Measurements from ENCODE around the gene ARMH3.

The ARMH3 gene, protein sequence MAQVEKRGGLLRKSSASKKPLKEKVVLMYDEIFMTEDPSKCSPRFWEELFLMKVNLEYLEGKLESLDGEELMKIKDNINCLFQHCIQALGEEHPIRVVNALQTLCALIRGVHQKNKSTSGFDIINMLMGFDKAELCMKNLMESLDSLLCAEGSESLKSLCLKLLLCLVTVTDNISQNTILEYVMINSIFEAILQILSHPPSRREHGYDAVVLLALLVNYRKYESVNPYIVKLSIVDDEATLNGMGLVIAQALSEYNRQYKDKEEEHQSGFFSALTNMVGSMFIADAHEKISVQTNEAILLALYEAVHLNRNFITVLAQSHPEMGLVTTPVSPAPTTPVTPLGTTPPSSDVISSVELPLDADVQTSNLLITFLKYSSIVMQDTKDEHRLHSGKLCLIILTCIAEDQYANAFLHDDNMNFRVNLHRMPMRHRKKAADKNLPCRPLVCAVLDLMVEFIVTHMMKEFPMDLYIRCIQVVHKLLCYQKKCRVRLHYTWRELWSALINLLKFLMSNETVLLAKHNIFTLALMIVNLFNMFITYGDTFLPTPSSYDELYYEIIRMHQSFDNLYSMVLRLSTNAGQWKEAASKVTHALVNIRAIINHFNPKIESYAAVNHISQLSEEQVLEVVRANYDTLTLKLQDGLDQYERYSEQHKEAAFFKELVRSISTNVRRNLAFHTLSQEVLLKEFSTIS

DNA sequence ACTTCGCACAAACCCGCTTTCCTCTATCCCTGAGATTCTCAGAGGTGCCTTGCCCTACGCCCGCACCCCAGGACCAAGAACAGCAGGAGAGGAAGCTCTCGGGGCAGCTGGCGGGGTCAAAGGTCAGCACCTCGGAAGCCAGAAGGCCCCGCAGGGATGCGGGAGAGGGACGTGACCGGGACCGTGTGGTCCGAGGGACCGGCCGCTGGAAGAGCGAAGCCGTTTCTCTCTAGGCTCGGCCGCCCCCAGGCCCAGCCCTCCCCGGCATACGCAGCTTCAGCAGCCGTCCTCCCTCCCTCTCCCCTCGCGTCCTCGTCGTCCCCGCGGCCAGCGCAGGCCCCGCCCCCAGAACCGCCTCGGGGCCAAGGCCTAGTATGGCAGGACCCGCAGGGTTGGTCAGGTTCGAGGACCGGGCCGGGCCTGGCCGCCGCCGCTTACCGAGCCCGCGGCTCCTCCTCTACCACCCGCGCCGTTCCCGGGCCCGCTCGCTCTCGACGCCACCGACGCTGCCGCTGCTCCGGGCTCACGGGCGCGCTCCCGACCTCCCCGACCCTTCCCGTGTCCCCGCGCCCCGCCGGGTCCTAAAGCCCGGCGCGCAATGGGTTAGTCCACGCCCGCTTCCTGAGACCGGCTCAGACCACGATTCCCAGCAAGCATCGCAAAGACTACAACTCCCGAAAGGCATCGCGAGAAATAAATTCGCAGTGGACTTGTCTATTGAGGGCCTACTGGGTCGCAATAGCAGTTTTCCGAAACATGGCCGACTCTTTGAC is at the start of gene ARMH3:
Gene ARMH3 (minus strand): TSS at position 527 of the 773 bp plus-strand sequence. CDS start 16,059 bp downstream, outside the sequence.
- DNase-seq: peak; percentile 98

DNA sequence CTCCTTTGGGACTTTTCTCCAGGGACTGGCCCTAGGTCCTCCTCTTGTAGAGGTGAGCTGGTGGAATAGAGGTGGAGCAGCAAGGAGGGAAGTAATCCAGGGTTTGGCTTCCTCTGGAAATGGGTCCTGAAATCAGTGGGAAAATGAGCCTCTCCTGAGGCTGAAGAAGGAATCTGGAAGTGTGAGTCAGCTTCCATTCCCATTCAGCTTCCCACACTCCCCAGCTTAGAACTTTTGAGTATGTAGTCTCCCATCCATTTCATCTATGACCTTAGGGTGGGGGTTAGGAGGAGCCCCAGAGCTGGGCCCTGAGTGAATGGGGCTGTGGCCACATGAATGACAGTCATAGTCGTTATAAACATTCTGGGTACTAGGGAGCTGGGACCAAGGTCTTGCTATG is 46.4 kb upstream of the ARMH3 start:
- DNase-seq: no peak

DNA sequence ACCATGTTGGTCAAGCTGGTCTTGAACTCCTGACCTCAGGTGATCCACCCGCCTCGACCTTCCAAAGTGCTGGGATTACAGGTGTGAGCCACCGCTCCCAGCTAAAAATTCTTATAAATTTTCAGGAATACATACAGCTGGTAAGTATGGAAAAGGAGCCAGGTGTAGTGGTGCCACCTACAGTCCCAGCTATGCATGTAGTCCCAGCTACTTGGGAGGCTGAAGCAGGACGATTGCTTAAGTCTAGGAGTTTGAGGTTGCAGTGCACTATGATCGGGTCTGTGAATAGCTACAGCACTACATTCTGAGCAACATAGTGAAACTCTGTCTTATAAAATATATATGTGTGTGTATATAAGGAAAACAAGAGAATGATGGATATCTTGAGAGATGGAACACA is 45.2 kb upstream of the ARMH3 start:
- no peak for DNase-seq

DNA sequence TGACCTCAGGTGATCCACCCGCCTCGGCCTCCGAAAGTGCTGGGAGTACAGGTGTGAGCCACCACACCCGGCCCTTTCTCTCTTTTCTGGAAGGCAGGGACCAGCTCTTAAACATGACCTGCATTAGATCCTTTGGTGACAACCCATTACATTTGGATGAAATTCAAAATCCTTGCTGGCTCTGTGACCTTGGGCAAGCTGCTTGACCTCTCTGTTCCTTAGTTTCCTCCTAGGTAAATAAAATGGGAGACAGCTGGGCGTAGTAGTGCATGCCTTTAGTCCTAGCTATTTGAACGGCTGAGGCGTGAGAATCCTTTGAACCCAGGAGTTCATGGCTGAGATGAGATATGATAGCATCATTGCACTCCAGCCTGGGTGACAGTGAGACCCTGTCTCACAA is 40.5 kb upstream of the ARMH3 start:
- DNase-seq: no peak

DNA sequence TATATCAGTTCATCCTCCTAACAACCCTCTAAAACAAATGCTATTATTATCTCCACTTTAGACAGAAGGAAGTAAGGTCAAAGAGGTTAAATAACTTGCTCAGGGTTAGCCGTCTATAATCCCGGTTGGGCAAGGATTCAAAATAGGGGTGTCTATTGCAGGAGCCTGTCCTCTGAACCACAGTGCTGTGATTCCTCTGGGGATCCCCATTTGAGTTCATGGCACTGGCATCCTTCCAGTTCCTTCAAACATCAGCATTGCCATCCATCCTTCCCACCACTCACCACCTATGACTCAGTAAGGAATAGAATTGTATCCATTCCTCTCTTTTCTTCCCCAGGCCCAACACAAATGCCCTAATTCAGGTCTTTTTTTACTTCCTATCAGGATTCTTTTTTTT is 34.8 kb upstream of the ARMH3 start:
- peak; percentile 51 for DNase-seq

DNA sequence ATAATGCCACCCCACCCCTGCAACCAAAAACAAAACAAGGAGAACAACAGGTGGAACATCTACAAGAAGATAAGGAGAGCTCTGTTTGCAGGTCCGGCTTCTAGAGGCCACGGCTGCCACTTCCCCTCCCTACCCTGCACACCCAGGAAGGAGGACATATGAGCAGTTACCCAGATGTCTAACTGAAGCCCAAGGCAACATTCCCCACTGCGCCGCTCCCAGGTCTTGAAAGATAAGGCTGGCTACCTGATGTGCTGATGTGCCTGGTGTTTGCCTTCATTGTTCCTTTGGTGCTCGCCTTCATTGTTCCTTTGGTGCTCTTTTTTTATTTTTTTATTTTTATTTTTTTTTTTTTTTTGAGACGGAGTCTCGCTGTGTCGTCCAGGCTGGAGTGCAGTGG is 30.2 kb upstream of the ARMH3 start:
- no peak for DNase-seq

DNA sequence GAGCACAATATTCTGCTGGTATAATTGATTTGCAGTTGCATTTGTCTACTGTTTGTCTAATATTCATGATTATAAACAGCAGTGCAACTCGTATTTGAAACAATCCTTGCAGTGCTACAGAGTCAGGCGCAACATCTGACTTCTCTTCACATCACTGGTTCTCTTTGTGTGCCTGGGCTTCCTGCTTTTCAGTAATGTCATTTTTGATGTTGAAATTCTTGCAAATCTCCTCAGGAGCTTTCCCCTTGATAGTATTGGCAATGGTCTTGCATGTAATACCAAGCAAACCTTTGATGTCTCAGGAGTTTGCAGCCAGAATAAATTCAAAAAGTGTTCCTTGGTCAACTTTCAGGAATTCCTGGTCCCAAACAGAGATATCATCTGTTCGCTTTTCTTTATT is 29.4 kb upstream of the ARMH3 start:
- no peak for DNase-seq

DNA sequence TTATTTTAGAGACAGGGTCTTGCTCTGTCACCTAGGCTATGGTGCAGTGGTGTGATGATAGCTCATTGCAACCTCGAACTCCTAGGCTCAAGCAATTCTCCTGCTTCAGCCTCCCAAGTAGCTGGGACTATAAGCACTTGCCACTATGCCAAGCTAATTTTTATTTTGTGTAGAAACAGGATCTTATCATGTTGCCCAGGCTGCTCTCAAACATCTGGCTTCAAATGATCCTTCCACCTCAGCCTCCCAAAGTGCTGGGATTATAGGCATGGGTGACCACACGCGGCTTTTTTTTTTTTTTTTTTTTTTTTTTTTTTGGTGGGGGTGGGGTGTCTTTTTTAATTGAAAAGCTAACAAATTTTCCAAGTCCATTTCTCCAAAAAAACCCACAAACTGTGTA is 27.6 kb upstream of the ARMH3 start:
- no peak for DNase-seq

DNA sequence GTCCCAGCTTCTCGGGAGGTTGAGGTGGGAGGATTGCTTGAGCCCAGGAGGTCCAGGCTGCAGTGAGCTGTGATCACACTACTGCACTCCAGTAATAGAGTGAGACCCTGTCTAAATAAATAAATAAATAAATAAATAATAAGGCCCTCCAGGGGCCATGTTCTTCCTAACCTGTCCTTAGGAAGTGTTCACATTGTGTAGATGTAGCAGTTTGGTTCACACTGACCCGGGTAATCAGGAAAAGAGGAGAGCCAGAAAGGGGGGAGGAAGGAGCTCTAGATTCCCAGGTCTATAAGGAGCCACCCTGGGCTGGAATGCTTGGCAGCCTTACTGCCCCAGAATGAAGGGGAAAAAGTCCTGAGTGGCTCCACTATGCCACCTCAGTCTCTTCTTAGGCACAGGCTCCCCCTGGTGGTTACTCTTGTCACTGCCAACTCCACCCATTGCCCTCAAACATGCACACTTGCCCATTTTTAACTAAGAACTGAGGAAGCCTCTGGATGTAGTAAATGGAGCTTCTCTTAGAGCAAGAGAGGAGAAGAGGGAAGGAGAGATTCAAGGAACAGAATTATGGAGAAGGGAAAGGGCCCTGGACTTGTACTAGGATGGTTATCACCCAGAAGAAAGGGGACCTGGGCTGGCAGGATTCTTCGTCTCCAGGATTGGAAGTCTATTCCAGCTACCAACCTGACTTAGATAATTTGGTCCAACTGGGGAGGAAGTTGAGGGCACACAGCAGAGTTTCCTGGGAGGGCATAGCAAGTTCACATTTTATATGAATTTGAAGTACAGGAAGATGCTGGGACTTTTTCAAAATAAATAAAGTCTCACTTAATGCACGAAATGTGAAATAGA is 16.9 kb upstream of the ARMH3 start:
- peak; percentile 61 for DNase-seq

DNA sequence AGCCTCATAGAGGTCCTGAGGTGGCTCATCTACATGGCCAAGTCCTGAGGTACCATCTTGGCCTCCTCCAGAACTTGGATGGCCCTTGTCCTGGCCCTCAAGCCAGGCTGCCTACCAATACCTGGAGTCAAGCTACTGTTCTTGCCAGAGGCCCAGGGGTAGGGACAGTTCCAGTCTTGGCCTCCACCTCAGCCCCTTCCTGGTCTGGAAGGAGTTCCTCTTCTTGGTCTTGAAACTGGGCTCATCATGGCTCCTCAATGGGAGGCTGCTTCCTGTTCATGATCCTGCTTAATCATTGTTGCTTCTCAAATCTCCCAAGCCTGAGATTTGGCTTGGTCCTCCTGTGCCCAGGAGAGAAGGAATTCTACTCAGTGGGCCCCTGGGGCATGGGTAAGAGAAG is 13.1 kb upstream of the ARMH3 start:
- DNase-seq: no peak

DNA sequence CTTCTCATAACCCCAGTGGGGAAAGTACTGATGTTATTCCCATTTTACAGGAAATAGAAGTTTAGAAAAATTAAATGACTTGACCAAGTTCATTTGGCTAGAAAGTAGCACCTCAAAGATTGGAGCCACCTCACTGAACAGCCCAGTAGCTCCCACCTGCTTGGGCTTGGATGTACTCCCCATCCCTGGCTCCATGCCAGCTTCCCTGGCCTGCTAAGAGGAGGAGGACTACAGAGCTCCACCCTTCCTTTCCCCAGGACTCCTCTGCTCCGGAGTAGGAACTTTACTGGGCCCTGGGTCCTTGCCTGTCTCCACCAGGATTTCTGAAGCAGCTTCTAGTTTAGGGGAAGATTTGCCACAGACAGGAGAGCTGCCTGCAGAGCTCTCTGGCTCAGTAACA is 12.2 kb upstream of the ARMH3 start:
- DNase-seq: peak; percentile 27

DNA sequence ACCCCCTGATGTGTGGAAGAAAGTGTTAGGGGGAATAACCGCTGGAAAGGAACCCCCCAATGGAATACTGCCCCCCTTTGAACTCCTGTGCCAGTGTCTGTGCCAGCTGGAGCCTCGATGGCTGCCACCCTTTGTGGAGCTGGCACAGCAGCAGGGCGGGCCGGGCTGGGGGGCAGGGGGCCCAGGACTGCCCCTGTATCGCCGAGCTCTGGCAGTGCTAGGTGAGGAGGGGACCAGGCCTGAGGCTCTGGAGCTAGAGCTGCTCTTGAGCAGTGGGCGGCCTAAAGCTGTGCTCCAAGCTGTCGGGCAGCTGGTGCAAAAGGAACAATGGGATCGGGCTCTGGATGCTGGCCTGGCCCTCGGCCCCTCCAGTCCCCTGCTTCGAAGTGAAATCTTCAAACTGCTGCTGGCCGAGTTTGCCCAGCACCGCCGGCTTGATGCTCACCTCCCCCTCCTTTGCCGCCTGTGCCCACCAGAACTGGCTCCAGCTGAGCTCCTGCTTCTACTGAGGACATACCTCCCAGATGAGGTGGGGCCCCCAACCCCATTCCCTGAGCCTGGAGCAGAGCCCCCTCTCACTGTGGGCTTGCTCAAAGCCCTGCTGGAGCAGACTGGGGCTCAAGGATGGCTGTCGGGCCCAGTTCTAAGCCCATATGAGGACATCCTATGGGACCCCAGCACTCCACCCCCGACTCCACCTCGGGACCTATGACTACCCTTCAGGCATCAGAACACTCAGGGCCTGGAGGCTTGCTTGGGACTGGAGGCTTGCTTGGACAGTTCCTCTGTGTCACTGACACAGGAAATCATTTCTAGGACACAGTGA is 11.3 kb upstream of the ARMH3 start:
- no peak for DNase-seq

DNA sequence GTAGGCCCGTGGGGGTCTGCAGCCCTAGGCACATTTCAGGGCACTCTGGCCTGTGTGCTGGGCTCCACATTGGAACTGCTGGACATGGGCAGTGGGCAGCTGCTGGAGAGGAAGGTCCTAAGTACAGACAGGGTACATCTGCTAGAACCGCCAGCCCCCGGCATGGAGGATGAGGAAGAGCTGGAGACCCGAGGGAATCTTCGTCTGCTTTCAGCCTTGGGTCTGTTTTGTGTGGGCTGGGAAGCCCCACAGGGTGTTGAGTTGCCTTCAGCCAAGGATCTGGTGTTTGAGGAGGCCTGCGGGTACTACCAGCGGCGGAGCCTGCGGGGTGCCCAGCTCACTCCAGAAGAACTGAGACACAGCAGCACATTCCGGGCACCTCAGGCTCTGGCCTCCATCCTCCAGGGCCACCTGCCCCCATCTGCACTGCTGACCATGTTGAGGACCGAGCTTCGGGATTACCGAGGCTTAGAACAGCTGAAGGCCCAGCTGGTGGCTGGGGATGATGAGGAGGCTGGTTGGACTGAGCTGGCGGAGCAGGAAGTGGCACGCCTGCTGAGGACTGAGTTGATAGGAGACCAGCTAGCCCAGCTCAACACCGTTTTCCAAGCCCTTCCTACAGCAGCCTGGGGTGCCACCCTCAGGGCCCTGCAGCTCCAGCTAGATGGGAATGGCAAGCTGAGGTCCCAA is 10.6 kb upstream of the ARMH3 start:
- DNase-seq: no peak

DNA sequence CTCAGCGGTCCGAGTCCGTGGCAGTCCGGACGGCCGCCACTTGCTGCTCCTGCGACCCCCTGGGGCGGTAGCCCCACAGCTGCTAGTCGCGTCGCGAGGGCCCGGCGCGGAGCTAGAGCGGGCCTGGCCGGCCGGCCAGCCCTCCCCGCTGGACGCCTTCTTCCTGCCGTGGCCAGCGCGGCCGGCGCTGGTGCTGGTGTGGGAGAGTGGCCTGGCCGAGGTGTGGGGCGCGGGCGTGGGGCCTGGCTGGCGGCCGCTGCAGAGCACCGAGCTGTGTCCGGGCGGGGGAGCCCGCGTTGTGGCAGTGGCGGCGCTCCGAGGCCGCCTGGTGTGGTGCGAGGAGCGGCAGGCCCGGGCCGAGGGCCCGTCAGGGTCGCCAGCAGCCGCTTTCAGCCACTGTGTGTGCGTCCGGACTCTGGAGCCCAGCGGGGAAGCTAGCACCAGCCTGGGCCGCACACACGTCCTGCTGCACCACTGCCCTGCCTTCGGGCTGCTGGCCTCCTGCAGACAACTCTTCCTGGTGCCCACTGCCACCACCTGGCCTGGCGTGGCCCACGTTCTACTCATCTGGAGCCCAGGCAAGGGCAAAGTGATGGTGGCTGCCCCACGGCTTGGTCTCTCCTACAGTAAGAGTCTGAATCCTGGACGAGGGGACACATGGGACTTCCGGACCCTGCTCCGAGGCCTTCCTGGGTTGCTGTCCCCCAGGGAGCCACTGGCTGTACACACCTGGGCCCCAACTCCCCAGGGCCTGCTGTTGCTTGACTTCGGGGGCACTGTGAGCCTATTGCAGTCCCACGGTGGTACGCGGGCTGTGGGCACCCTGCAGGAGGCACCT is 9.8 kb upstream of the ARMH3 start:
- DNase-seq: no peak

DNA sequence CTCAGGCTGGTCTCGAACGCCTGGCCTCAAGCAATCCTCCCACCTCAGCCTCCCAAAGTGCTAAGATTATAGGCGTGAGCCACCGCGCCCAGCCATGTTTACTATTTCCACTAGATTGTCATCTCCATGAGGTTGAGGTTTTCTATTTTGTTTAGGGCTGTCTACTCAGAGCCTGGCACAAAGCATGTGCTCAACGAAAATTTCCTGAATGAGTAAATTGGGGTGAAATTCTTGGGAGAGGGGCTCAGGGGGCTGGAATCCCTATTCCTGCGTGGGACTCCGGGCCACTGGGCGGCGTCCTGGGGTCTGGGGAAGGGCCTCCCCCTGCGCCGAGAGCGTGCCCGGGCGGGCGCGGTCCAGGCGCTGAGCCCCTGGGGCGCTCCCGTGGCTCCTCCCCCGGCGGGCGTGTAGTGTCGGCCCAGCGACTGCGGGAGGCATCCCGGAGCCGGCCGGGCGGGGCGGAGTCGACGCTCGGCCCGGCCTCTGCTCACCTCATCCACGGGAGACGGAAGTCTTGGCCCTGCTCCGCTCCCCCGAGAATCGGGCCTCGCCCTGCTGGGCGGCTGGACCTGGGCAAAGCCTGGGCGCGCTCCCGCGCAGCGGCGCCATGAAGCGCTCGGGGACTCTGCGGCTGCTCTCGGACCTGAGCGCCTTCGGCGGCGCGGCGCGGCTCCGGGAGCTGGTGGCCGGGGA is 9.0 kb upstream of the ARMH3 start, which contains the start of gene HPS6:
Gene HPS6 (plus strand): TSS at position 482 of the 693 bp plus-strand sequence. CDS start 126 bp downstream, at position 608.
- peak; percentile 96 for DNase-seq

DNA sequence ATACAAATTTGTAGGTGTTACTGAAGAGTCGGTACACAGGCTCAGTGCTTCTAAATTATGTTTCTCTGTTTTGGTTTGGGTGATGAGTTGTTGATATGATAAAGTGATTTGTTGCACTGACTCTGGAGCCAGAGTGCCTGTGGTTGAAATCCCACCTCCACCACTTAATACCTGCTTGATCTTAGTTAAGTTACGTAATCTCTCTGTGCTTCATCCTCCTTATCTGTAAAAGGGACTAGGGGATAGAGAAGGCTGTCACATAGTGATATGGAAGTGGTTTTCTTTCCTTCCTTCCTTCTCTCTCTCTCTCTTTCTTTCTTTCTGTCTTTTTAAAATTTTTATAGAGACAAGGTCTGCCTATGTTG is 8.5 kb upstream of the ARMH3 start:
- DNase-seq: no peak

DNA sequence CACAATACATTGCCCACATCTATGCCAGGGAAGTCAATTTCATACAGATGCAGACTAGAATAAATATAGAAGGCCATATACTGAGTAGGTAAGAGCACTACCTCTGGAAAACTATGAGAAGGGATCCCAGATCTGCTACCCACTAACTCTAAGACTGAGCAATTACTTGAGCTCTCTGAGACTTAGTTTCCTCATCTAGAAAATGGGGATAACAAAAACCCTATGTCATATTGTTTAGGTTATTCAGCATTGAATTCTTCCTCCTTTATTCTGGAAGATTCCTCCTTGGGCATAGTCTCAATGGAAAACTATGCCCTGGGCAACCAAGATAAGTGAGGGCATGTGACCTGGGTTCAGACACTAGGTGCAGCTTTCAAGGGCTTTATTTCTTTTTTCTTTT is 4.0 kb upstream of the ARMH3 start:
- DNase-seq: no peak

DNA sequence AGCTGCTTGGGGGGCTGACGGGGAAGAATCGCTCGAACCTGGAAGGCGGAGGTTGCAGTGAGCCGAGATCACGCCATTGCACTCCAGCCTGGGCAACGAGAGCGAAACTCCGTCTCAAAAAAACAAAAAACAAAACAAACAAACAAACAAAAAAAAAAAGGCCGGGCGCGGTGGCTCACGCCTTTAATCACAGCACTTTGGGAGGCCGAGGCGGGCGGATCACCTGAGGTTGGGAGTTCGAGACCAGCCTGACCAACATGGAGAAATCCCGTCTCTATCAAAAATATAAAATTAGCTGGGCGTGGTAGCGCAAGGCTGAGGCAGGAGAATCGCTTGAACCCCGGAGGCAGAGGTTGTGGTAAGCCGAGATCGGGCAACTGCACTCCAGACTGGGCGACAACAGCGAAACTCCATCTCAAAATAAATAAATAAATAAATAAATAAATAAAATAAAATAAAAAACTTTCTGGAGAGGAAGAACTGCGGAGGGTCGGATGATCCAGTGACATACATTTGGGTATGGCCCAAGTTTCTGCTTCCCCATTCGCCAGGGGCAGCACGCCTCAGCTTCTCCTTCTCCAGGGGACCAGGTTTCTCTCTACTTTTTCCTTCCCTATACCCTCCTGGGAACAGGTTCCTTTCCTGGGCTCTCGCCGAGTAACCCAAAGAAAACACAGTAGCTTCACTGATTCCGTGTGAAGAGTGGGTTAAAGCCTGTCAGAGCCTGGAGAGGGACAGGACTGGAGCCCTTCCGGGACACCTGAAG is 909 bp downstream of the ARMH3 start:
- peak; percentile 7 for DNase-seq

DNA sequence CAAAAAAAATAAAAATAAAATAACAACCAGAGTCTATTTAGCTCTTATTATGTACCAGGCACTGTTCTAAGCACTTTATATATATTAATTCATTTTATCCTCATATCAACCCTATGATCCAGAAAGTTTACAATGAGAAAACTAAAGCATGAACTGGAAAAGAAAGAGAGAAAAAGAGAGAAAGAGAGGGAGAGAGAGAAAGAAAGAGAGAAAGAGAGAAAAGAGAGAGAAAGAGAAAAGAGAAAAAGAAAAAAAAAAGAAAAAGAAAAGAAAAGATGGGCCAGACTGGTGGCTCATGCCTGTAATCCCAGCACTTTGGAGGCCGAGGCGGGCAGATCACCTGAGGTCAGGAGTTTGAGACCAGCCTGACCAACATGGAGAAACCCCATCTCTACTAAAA is 9.9 kb downstream of the ARMH3 start:
- no peak for DNase-seq

Data from NCI-H226 (cell line).